GM20000 (cell line): Measurements from ENCODE around the gene LHFPL3.

Experiments used
- DNase-seq: peaks from one replicate; pipeline ENCODE4 v3.0.0; 2012; ENCODE audit warnings: low spot score
- TF ChIP-seq, protein P1 (sequence below): IDR thresholded peaks from 2 replicates; pipeline ENCODE4 v1.5.1; 2012; ENCODE audit warnings: mild to moderate bottlenecking, control low read depth; ENCODE audit errors: extremely low read depth, missing control alignments

The LHFPL3 gene

DNA sequence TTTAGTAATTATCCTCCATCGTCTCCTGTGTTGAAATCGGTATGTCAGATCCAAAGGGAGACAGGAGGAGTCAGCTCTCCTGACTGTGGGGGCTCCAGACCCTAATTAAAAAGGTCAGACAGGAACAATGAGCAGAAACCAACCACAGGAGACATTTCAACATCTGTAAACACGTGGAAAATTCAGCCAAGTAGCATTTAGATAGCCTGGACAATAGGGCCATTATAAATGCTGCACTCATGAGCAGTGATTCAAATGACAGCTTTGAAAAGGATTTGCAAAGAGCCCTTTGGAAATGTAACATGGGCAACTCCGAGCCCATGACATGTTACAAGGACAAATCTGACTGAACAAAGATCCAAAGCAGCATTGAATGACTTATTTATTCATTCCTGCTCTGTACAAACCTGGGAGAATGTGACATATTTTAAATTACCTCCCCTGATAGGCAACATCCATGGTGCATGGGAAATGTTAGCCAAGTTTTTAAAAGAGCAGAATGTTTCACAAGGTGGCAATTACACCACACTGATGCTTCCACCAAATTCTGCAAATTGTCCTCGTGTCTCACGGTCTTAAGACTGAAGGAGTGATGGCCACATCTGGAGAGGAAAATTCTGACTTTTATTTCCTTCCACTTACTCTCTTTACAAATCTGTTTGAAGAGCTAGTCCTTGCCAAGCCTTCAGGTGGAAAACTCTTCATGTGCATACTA is 572.3 kb downstream of the LHFPL3 start:
- TF ChIP-seq, protein P1, sequence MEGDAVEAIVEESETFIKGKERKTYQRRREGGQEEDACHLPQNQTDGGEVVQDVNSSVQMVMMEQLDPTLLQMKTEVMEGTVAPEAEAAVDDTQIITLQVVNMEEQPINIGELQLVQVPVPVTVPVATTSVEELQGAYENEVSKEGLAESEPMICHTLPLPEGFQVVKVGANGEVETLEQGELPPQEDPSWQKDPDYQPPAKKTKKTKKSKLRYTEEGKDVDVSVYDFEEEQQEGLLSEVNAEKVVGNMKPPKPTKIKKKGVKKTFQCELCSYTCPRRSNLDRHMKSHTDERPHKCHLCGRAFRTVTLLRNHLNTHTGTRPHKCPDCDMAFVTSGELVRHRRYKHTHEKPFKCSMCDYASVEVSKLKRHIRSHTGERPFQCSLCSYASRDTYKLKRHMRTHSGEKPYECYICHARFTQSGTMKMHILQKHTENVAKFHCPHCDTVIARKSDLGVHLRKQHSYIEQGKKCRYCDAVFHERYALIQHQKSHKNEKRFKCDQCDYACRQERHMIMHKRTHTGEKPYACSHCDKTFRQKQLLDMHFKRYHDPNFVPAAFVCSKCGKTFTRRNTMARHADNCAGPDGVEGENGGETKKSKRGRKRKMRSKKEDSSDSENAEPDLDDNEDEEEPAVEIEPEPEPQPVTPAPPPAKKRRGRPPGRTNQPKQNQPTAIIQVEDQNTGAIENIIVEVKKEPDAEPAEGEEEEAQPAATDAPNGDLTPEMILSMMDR = no peak
- DNase-seq = no peak

DNA sequence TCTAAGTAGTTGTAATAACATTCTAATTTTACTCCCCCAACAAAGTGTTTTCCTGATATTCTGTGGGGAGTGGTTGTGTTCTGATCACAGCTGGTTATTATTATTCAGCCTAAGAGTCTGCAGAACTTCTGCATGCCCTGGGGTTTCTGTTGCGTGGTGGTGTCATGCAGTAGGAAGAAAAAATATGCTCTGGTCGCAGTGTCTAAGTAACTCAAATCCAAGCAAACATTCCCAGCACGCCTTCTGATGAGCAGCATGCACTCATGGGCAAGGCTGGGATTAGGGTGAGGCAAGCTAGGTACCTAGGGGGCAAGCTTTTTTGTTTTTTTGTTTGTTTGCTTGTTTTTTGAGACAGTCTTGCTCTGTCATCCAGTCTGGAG is 572.8 kb downstream of the LHFPL3 start:
- TF ChIP-seq, protein P1 = no peak
- DNase-seq = no peak

DNA sequence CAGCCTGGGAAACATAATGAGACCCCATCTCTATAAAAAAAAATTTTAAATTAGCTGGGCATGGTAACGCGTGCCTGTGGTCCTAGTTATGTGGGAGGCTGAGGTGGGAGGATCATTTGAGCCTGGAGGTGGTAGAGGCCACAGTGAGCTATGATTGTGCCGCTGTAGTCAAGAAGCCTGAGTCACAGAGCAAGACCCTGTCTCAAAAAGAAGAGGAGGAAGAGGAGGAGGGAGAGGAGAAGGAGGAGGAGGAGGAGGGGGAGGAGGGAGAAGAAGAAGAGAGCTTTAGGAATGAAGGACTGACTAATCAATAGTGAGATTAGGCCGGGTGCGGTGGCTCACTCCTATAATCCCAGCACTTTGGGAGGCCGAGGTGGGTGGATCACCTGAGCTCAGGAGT is 573.8 kb downstream of the LHFPL3 start:
- no peak for DNase-seq
- TF ChIP-seq, protein P1 = no peak

DNA sequence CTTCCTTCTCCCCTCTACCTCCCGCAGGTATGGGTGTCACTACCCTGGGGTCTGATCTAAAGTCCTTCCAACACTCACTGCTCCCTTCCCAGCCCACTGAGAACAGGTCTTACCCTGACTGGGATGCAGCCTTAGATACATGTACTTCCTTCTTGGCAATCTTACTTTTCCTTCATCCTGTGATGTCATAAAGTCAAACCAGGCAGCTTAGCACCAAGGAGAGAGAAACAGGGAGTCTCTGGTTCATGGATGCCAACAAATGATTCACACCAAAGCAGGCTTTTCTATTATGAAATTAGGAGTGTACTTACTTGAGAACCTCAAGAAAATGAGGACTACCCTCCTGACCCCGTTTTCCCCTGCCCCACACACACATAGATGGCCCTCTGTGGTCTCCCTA is 574.6 kb downstream of the LHFPL3 start:
- TF ChIP-seq, protein P1 = no peak
- DNase-seq = no peak

DNA sequence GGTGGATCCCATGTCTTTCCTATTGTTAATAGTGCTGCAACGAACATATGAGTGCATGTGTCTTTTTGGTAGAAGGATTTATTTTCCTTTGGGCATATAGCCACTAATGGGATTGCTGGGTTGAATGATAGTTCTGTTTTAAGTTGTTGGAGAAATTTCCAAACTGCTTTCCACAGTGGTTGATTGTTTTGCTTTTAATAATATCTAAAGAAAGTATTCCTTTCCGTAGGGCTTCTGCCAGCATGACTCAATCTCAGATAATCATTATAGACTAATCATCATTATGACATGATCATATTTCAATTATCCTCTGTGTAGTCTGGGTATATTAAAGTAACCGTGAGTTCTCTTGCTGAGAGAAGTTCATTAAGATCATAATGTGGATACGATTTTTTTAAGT is 575.4 kb downstream of the LHFPL3 start:
- no peak for DNase-seq
- TF ChIP-seq, protein P1 = no peak

DNA sequence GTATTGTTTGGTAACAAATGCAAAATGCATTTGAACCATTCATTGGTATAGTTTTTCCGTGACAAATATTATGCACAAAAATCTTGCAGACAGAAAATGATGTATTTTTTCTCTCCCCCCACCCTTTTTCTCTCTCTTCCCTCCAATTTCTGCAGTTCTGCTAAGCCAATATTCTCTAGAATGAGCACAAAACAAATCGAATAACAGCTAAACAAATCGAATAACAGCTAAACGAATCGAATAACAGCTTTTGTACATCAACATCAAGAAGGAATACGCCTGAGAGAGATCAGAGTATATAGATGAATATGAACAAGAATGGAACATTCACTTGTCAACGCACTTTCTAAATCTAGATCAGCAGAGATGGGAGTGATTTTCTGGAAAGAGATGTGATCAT is 577.6 kb downstream of the LHFPL3 start:
- TF ChIP-seq, protein P1 = no peak
- DNase-seq = no peak

DNA sequence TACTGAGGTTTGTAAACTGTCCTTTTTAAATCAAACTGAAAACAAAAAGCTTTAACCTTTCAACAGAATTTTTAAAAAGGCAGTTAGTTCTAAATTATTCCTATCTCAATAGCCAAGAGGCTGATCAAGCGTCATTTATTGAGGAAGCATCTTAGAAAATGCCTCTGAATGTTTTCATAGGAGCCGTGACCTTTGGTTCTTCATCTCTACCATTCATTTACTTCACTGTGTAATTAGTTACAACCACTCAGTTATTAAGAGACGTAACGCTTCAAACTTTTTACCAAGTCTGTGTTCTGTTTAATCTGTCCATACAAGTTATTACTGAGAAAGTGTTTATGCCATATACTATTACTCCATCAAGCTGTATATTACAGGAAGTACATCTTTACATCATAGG is 578.2 kb downstream of the LHFPL3 start:
- DNase-seq = no peak
- TF ChIP-seq, protein P1 = no peak
